Heart right ventricle (tissue), 16 donors: ENCODE measurements around the gene IQCF5. TPM values are rescaled to one million over a fixed set of nuclear protein-coding genes. Genes with fewer than 3 reads are reported as not detected.

Source experiments
- ATAC-seq, 8 donors: fragments of 200-7000 bp; cut with Tn5 transposase; one replicate each; pipeline ENCODE4 v1.9.1; 2020; ENCODE audit warnings: mild to moderate bottlenecking in 8 of 8, moderate library complexity in 8 of 8, moderate number of reproducible peaks in 1 of 8
- DNase-seq, 2 donors: peaks; one replicate each; pipeline ENCODE4 v3.0.0-alpha.2; 2020
- H3K27ac ChIP-seq, 10 donors: fragments of 200-600 bp; sonication (generic) in 2 of 10; one replicate each; pipeline versions ENCODE4 v1.5.0 to v1.8.0; 2020 to 2022; ENCODE audit warnings: mild to moderate bottlenecking in 3 of 10
- H3K27me3 ChIP-seq, 7 donors: fragments of 200-600 bp; one replicate each; pipeline ENCODE4 v1.8.0; 2021 to 2022; ENCODE audit warnings: mild to moderate bottlenecking in 2 of 7
- H3K36me3 ChIP-seq, 9 donors: fragments of 200-600 bp; sonication (generic) in 1 of 9; one replicate each; pipeline versions ENCODE4 v1.5.0 to v1.8.0; 2020 to 2022; ENCODE audit warnings: mild to moderate bottlenecking in 2 of 9
- H3K4me1 ChIP-seq, 9 donors: fragments of 200-600 bp; sonication (generic) in 1 of 9; one replicate each; pipeline versions ENCODE4 v1.5.0 to v1.8.0; 2020 to 2022; ENCODE audit warnings: mild to moderate bottlenecking in 4 of 9
- H3K4me3 ChIP-seq, 10 donors: fragments of 200-600 bp; sonication (generic) in 2 of 10; one replicate each; pipeline versions ENCODE4 v1.5.0 to v1.8.0; 2020 to 2022; ENCODE audit warnings: mild to moderate bottlenecking in 7 of 10, moderate library complexity in 2 of 10
- H3K9me3 ChIP-seq, 11 donors: fragments of 200-600 bp in 10 of 11; sonication (generic) in 2 of 11; one replicate each; pipeline versions ENCODE4 v1.5.0 to v1.8.0; 2013 to 2022; ENCODE audit warnings: mild to moderate bottlenecking in 2 of 11, control low read depth in 1 of 11, moderate library complexity in 1 of 11
- CTCF ChIP-seq, 9 donors: fragments of 200-600 bp; sonication (generic) in 2 of 9; IDR thresholded peaks; one replicate each; pipeline versions ENCODE4 v1.5.0 to v1.8.0; 2021 to 2022; ENCODE audit warnings: antibody characterized with exemption in 9 of 9, mild to moderate bottlenecking in 5 of 9, moderate library complexity in 1 of 9
- WGBS, 2 donors: extraction: QIAGEN DNeasy Blood & Tissue Kit; methylation state at CpG; one replicate each; pipeline ENCODE4 v1.1.7; 2013; ENCODE audit warnings: inconsistent platforms in 1 of 2; 5-methylcytosine and 5-hydroxymethylcytosine counted together
- intact Hi-C, 10 donors: fragments of 100-400 bp; cut with DNase I; formaldehyde crosslinking; loops; one replicate each; pipeline versions ENCODE4 v1.11.1 to v1.14.2; 2022
- polyA plus RNA-seq, 2 donors: library from polyadenylated mRNA; stranded (reverse); fragments of 200-250 nt; gene quantifications; one replicate each; pipeline ENCODE4 v1.2.3, GENCODE V29; 2013
- total RNA-seq, 10 donors: library from RNA; stranded (reverse); fragmentation: NEBNext Ultra II Directional in 3 of 10; extraction: Animal tissue kit (Norgen Biotek cat#: 25700) in 3 of 10; gene quantifications; one replicate each; pipeline versions ENCODE4 v1.2.1 to v1.2.4, GENCODE V29; 2021 to 2023
- donor health status: Arrhythmogenic right ventricular cardiomyopathy.
- donor health status: ischemic (EF 13 %, LVEDD 7.1; RV severe dilation, severe dysfunction).
- donor health status: healthy with polysubstance abuse.
- donor health status: DM: no; HTN: yes; CAD: no.
- donor health status: DM: no; HTN: no; CAD: no.
- donor health status: ischemic (EF 25% LVEDD 6.9; RV normal size, moderate dysfunction).
- donor health status: ischemic (EF 25% LVEDD 5.7; RV mildly dilated, moderate dysfunction).
- donor health status: healthy.
- donor health status: DM: yes; HTN: yes; CAD: no.
- donor health status: Ischemic cardiomyopathy.
- donor health status: ischemic (EF 35%, LVEDD 5.7; RV mildly dilated, moderate dysfunction).
- donor health status: nonischemic (EF 11% LVEDD 7.7; RV severe dilation, severe dysfunction).
- donor health status: DM: yes; HTN: yes; CAD: no.
- donor health status: PGD.
- donor health status: ischemic (EF 29% LVEDD 5.4; RV normal size, mild dysfunction).
- donor health status: nonischemic (EF 23%, LVEDD 6.1; RV moderate dilation, normal function).

IQCF5 gene
- total and polyA plus RNA-seq, 12 donors = not detected

GRCh38 chr3:51828297-51828696 is 47.1 kb downstream of the IQCF5 start:
- H3K27ac ChIP-seq = no peak overlapping the region
- TF ChIP-seq CTCF (IDR thresholded peaks at IDR 0.05) = no peak
- no peaks in the 10 kb centered on the region for H3K4me1 ChIP-seq
- H3K27me3 ChIP-seq = peaks cover 0 to 9% (median 0%) of the 10 kb centered on the region in 7 donors
- DNase-seq (no peak), ATAC-seq (no peak)
- intact Hi-C loops = no loop called here
- 72 to 74% methylated on average over 1 of the region's 1 CpG for WGBS, 2 donors
- no peak overlapping the region for H3K4me3 ChIP-seq
- H3K36me3 ChIP-seq = no peaks in the 10 kb centered on the region
- peaks cover 0 to 23% (median 10%) of the 10 kb centered on the region in 11 donors for H3K9me3 ChIP-seq

Other genes with a start within 250 kb of the IQCF5 start
- 10 to 100 TPM; 28.4 to 50.1 (median 33.4) TPM for gene TEX264, start 204.3 kb downstream of the IQCF5 start, total RNA-seq
- 10 to 100 TPM; 66.7 to 87.0 TPM for gene TEX264, start 204.3 kb downstream of the IQCF5 start, polyA plus RNA-seq
- under 1 TPM in 9 of 10 donors, not detected in 1; 0.06 to 0.66 (median 0.39) TPM for gene GRM2, start 168.5 kb downstream of the IQCF5 start, total RNA-seq
- gene GRM2, start 168.5 kb downstream of the IQCF5 start, polyA plus RNA-seq = under 1 TPM; 0.04 to 0.37 TPM
- not detected for gene IQCF6, start 96.4 kb downstream of the IQCF5 start, total RNA-seq
- gene IQCF6, start 96.4 kb downstream of the IQCF5 start, polyA plus RNA-seq = not detected
- gene IQCF2, start 14.0 kb downstream of the IQCF5 start, total RNA-seq = not detected
- gene IQCF2, start 14.0 kb downstream of the IQCF5 start, polyA plus RNA-seq = not detected
- not detected for gene IQCF1, start 27.8 kb upstream of the IQCF5 start, total RNA-seq
- gene IQCF1, start 27.8 kb upstream of the IQCF5 start, polyA plus RNA-seq = not detected
- gene RRP9, start 66.3 kb upstream of the IQCF5 start, total RNA-seq = 10 to 100 TPM in 4 of 10 donors, 1 to 10 TPM in 6; 8.5 to 17.3 (median 9.1) TPM
- 10 to 100 TPM; 11.0 to 30.2 TPM for gene RRP9, start 66.3 kb upstream of the IQCF5 start, polyA plus RNA-seq
- gene PARP3, start 66.8 kb upstream of the IQCF5 start, total RNA-seq = 10 to 100 TPM; 12.9 to 34.5 (median 16.9) TPM
- gene PARP3, start 66.8 kb upstream of the IQCF5 start, polyA plus RNA-seq = 10 to 100 TPM in 1 of 2 donors, 1 to 10 TPM in 1; 7.0 to 17.8 TPM
- gene GPR62, start 79.8 kb upstream of the IQCF5 start, total RNA-seq = under 1 TPM in 8 of 10 donors, not detected in 2; 0.14 to 0.38 (median 0.23) TPM
- gene GPR62, start 79.8 kb upstream of the IQCF5 start, polyA plus RNA-seq = under 1 TPM; 0.01 to 0.15 TPM
- gene PCBP4, start 91.9 kb upstream of the IQCF5 start, total RNA-seq = 10 to 100 TPM; 55.1 to 85.9 (median 59.9) TPM
- 100 to 1,000 TPM in 1 of 2 donors, 10 to 100 TPM in 1; 63.8 to 123 TPM for gene PCBP4, start 91.9 kb upstream of the IQCF5 start, polyA plus RNA-seq
- 10 to 100 TPM in 8 of 10 donors, 1 to 10 TPM in 2; 7.5 to 19.0 (median 12.0) TPM for gene ABHD14B, start 98.4 kb upstream of the IQCF5 start, total RNA-seq
- 10 to 100 TPM; 14.6 to 47.5 TPM for gene ABHD14B, start 98.4 kb upstream of the IQCF5 start, polyA plus RNA-seq
- gene ABHD14A, start 99.5 kb upstream of the IQCF5 start, total RNA-seq = 10 to 100 TPM; 19.3 to 38.6 (median 23.6) TPM
- 10 to 100 TPM; 26.3 to 80.1 TPM for gene ABHD14A, start 99.5 kb upstream of the IQCF5 start, polyA plus RNA-seq
- gene ACY1, start 107.9 kb upstream of the IQCF5 start, total RNA-seq = 10 to 100 TPM; 18.7 to 45.6 (median 24.7) TPM
- gene ACY1, start 107.9 kb upstream of the IQCF5 start, polyA plus RNA-seq = 10 to 100 TPM; 24.6 to 28.3 TPM
- 100 to 1,000 TPM; 505 to 754 (median 626) TPM for gene RPL29, start 120.3 kb upstream of the IQCF5 start, total RNA-seq
- gene RPL29, start 120.3 kb upstream of the IQCF5 start, polyA plus RNA-seq = 1,000 to 10,000 TPM; 1,450 to 1,915 TPM
- 10 to 100 TPM; 11.3 to 29.7 (median 15.8) TPM for gene DUSP7, start 181.0 kb upstream of the IQCF5 start, total RNA-seq
- 10 to 100 TPM; 10.4 to 19.2 TPM for gene DUSP7, start 181.0 kb upstream of the IQCF5 start, polyA plus RNA-seq